ENCODE data around the gene PACSIN3.

GRCh38 chr11:47178316-47178715 is 7.9 kb downstream of the PACSIN3 start:
- TF ChIP-seq, protein P1, sequence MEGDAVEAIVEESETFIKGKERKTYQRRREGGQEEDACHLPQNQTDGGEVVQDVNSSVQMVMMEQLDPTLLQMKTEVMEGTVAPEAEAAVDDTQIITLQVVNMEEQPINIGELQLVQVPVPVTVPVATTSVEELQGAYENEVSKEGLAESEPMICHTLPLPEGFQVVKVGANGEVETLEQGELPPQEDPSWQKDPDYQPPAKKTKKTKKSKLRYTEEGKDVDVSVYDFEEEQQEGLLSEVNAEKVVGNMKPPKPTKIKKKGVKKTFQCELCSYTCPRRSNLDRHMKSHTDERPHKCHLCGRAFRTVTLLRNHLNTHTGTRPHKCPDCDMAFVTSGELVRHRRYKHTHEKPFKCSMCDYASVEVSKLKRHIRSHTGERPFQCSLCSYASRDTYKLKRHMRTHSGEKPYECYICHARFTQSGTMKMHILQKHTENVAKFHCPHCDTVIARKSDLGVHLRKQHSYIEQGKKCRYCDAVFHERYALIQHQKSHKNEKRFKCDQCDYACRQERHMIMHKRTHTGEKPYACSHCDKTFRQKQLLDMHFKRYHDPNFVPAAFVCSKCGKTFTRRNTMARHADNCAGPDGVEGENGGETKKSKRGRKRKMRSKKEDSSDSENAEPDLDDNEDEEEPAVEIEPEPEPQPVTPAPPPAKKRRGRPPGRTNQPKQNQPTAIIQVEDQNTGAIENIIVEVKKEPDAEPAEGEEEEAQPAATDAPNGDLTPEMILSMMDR (IDR thresholded peaks at IDR 0.05) = no peak
- TF ChIP-seq POLR2A (IDR thresholded peaks at IDR 0.05) = no peak

Data from thyroid gland (tissue), 4 donors.